Measurements from ENCODE around the gene AGER.
"Not testable (repeated sequence)": the region's sequence is repeated elsewhere in the genome, so short reads cannot be mapped to it uniquely, and the experiment has no call there.

Gene AGER

DNA sequence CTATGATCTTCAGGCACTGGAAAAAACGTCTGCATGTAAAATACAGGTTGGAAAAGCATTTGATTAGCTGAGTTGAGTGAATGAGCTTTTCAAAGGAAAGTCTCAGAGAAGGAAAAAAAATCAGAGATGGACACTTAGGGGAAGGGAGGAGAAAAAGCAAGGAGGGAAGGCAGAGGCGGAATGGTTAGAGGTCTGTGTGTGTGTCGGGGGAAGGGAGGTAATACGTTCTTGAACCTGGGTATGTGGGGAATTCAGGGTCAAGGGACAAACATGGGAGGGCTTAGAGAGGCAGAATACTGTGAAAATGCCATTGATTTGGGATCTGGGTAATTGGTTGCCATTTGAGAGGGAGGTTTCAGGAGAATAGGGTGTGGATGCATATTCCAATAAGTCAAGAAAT, 37.4 kb downstream of the AGER start:
- DNase-seq, result no peak

- DNase-seq, result no peak
Observed at GRCh38 chr6:32146287-32146686, 37.8 kb downstream of the AGER start.

GRCh38 chr6:32144238-32144637, 39.8 kb downstream of the AGER start:
- not testable (repeated sequence) for DNase-seq

GRCh38 chr6:32140420-32141046, 43.5 kb downstream of the AGER start:
- DNase-seq, result no peak

GRCh38 chr6:32139590-32139989, 44.5 kb downstream of the AGER start:
- no peak for DNase-seq

- DNase-seq, result no peak
Observed at GRCh38 chr6:32137454-32137853, 46.6 kb downstream of the AGER start.

GRCh38 chr6:32133786-32134185, 50.3 kb downstream of the AGER start:
- DNase-seq, result no peak

GRCh38 chr6:32132110-32132509, 51.9 kb downstream of the AGER start:
- DNase-seq, result no peak

- DNase-seq, result no peak
Observed at GRCh38 chr6:32131439-32131948, 52.6 kb downstream of the AGER start.
